Measurements from ENCODE around the gene DCAF15. TPM values are rescaled to one million over a fixed set of nuclear protein-coding genes. Genes with fewer than 3 reads are reported as not detected.
"Not testable (repeated sequence)": the region's sequence is repeated elsewhere in the genome, so short reads cannot be mapped to it uniquely, and the experiment has no call there.

DCAF15 gene
- total and polyA plus RNA-seq, 2 experiments from 2014 or later: 39.5 to 81.3 TPM

- H4K20me1 ChIP-seq (replicated peaks; ENCODE audit: insufficient read depth): no peaks in the 10 kb centered on the region
- DNase-seq (ENCODE audit: low spot score) (no peak), ATAC-seq (no peak)
- Mint-ChIP-seq H3K27ac (no peak overlapping the region), H3K27me3 (ENCODE audit: insufficient read depth, low read depth, poor library complexity) (peaks cover 20% of the 10 kb centered on the region), H3K4me3 (no peak overlapping the region), H3K9me3 (no peaks in the 10 kb centered on the region), H3K36me3 (ENCODE audit: low read depth) (peaks cover 21% of the 10 kb centered on the region), H3K4me1 (peaks cover under 1% of the 10 kb centered on the region)
- no peaks in the 10 kb centered on the region for H3K36me3 ChIP-seq (ENCODE audit: insufficient read depth)
- no peaks in the 10 kb centered on the region for H3K79me2 ChIP-seq (replicated peaks; ENCODE audit: insufficient read depth)
- 0 out of 2 replicates have a peak, but pooled peaks cover 6% of the 10 kb centered on the region for H3F3A ChIP-seq (replicated peaks; ENCODE audit: low read depth)
- H3K4me1 ChIP-seq (ENCODE audit: insufficient read depth): no peaks in the 10 kb centered on the region; the same call in 1 of the 2 replicates
- H3K4me3 ChIP-seq: no peak overlapping the region
- no peak overlapping the region for H3K4me2 ChIP-seq
- no peak for TF ChIP-seq EZH2 (IDR thresholded peaks at IDR 0.05; ENCODE audit: low read depth, unreplicated experiment)
- no peak for TF ChIP-seq ETS1 (IDR thresholded peaks at IDR 0.05)
- TF ChIP-seq ZNF114 (CRISPR knock-in tag; IDR thresholded peaks at IDR 0.05): no peak
- TF ChIP-seq CTCF (conservative IDR thresholded peaks at IDR 0.05; ENCODE audit: low read depth in 2 of 2): no peak
- TF ChIP-seq ZNF331 (CRISPR knock-in tag; IDR thresholded peaks at IDR 0.05; ENCODE audit: low read depth): no peak
- peaks cover 11% of the 10 kb centered on the region for H3K27me3 ChIP-seq (ENCODE audit: insufficient read depth)
- no peak overlapping the region for H2AFZ ChIP-seq
- H3K27ac ChIP-seq (ENCODE audit: low read depth): no peak overlapping the region
- no peaks in the 10 kb centered on the region for H3K9me2 ChIP-seq (ENCODE audit: insufficient read depth)
Measured at GRCh38 chr19:13966684-13967128, 14.4 kb downstream of the DCAF15 start.

- peaks cover 11% of the 10 kb centered on the region for H3K27me3 ChIP-seq (ENCODE audit: insufficient read depth)
- not testable (repeated sequence) for H3K79me2 ChIP-seq (replicated peaks; ENCODE audit: insufficient read depth); H3K4me3 ChIP-seq; ATAC-seq; H3K4me1 Mint-ChIP-seq; H3K36me3 ChIP-seq (ENCODE audit: insufficient read depth); H2AFZ ChIP-seq; H3F3A ChIP-seq (replicated peaks; ENCODE audit: low read depth); DNase-seq (ENCODE audit: low spot score); H3K27ac Mint-ChIP-seq; H3K9me3 Mint-ChIP-seq; H3K4me3 Mint-ChIP-seq; H3K4me2 ChIP-seq; H3K9me2 ChIP-seq (ENCODE audit: insufficient read depth); H4K20me1 ChIP-seq (replicated peaks; ENCODE audit: insufficient read depth); H3K4me1 ChIP-seq (ENCODE audit: insufficient read depth); H3K27ac ChIP-seq (ENCODE audit: low read depth)
- Mint-ChIP-seq H3K36me3 (ENCODE audit: low read depth) (peaks cover 21% of the 10 kb centered on the region), H3K27me3 (ENCODE audit: insufficient read depth, low read depth, poor library complexity) (peaks cover 20% of the 10 kb centered on the region)
Measured at GRCh38 chr19:13967206-13967605, 14.9 kb downstream of the DCAF15 start.

GRCh38 chr19:13968383-13968935 is 16.1 kb downstream of the DCAF15 start:
- Histone ChIP-seq H3K27me3 (ENCODE audit: insufficient read depth) (peaks cover 8% of the 10 kb centered on the region), H3F3A (replicated peaks; ENCODE audit: low read depth) (0 out of 2 replicates have a peak, but pooled peaks cover 6% of the 10 kb centered on the region), H3K4me3 (no peak overlapping the region), H3K9me2 (ENCODE audit: insufficient read depth) (no peaks in the 10 kb centered on the region), H2AFZ (no peak overlapping the region), H3K4me2 (no peak overlapping the region), H3K79me2 (replicated peaks; ENCODE audit: insufficient read depth) (no peaks in the 10 kb centered on the region), H3K36me3 (ENCODE audit: insufficient read depth) (no peaks in the 10 kb centered on the region), H3K4me1 (ENCODE audit: insufficient read depth) (peaks cover under 1% of the 10 kb centered on the region; the same call in 1 of the 2 replicates), H3K27ac (ENCODE audit: low read depth) (no peak overlapping the region), H4K20me1 (replicated peaks; ENCODE audit: insufficient read depth) (no peaks in the 10 kb centered on the region)
- no peak overlapping the region for H3K4me3 Mint-ChIP-seq
- no peak overlapping the region for H3K27ac Mint-ChIP-seq
- no peaks in the 10 kb centered on the region; the same call in 2 of the 3 replicates for H3K4me1 Mint-ChIP-seq
- no peak for DNase-seq (ENCODE audit: low spot score)
- ATAC-seq: no peak
- H3K9me3 Mint-ChIP-seq: no peaks in the 10 kb centered on the region
- peaks cover 24% of the 10 kb centered on the region for H3K36me3 Mint-ChIP-seq (ENCODE audit: low read depth)
- H3K27me3 Mint-ChIP-seq (ENCODE audit: insufficient read depth, low read depth, poor library complexity): peaks cover 13% of the 10 kb centered on the region
- no peak for TF ChIP-seq STAT1 (IDR thresholded peaks at IDR 0.05; ENCODE audit: unreplicated experiment)
- no peak for TF ChIP-seq EZH2 (IDR thresholded peaks at IDR 0.05; ENCODE audit: low read depth, unreplicated experiment)
- no peak for TF ChIP-seq EZH2phosphoT487 (IDR thresholded peaks at IDR 0.05; ENCODE audit: unreplicated experiment)

Data from GM23338 (cell line).